ENCODE data around the gene ATP1A2. TPM values are rescaled to one million over a fixed set of nuclear protein-coding genes. Genes with fewer than 3 reads are reported as not detected.

Gene ATP1A2
- total and polyA plus RNA-seq, 4 donors, result 281 to 2,060 (median 566) TPM

GRCh38 chr1:160167580-160167979 lies 52.0 kb downstream of the ATP1A2 start:
- 100% methylated on average over 2 of the region's 6 CpGs for WGBS (ENCODE audit: insufficient coverage)
- no peak overlapping the region for H3K27ac ChIP-seq (ENCODE audit: low read depth, low read length)
- no peaks in the 10 kb centered on the region for H3K36me3 ChIP-seq (ENCODE audit: control insufficient read depth, insufficient read depth, low read length)
- no peak for DNase-seq (ENCODE audit: low read depth in 4 of 6, low spot score in 6 of 6)
- no peaks in the 10 kb centered on the region for H3K27me3 ChIP-seq (ENCODE audit: control insufficient read depth, insufficient read depth, low read length)
- H3K4me1 ChIP-seq (ENCODE audit: control insufficient read depth, insufficient read depth, low read length), result peaks cover 16% of the 10 kb centered on the region
- no peaks in the 10 kb centered on the region for H3K9me3 ChIP-seq (ENCODE audit: control insufficient read depth, insufficient read depth, low read length)
- no peak overlapping the region for H3K4me3 ChIP-seq (ENCODE audit: low read depth, low read length)

- no peak overlapping the region for H3K4me3 ChIP-seq (ENCODE audit: low read depth, low read length)
- peaks cover 16% of the 10 kb centered on the region for H3K4me1 ChIP-seq (ENCODE audit: control insufficient read depth, insufficient read depth, low read length)
- H3K27ac ChIP-seq (ENCODE audit: low read depth, low read length), result no peak overlapping the region
- 60% methylated on average over 1 of the region's 5 CpGs for WGBS (ENCODE audit: insufficient coverage)
- DNase-seq (ENCODE audit: low read depth in 4 of 6, low spot score in 6 of 6), result peak in 1 of 6 donors; percentile 48
- no peaks in the 10 kb centered on the region for H3K27me3 ChIP-seq (ENCODE audit: control insufficient read depth, insufficient read depth, low read length)
- H3K9me3 ChIP-seq (ENCODE audit: control insufficient read depth, insufficient read depth, low read length), result no peaks in the 10 kb centered on the region
- H3K36me3 ChIP-seq (ENCODE audit: control insufficient read depth, insufficient read depth, low read length), result no peaks in the 10 kb centered on the region
These were observed 52.5 kb downstream of the ATP1A2 start for GRCh38 chr1:160168016-160168415.

- DNase-seq (ENCODE audit: low read depth in 4 of 6, low spot score in 6 of 6), result peak in 2 of 6 donors; percentile 43 to 44
- no peaks in the 10 kb centered on the region for H3K9me3 ChIP-seq (ENCODE audit: control insufficient read depth, insufficient read depth, low read length)
- H3K36me3 ChIP-seq (ENCODE audit: control insufficient read depth, insufficient read depth, low read length), result no peaks in the 10 kb centered on the region
- peak overlapping the region; percentile 0 for H3K27ac ChIP-seq (ENCODE audit: low read depth, low read length)
- H3K4me3 ChIP-seq (ENCODE audit: low read depth, low read length), result no peak overlapping the region
- peaks cover 16% of the 10 kb centered on the region for H3K4me1 ChIP-seq (ENCODE audit: control insufficient read depth, insufficient read depth, low read length)
- no peaks in the 10 kb centered on the region for H3K27me3 ChIP-seq (ENCODE audit: control insufficient read depth, insufficient read depth, low read length)
- 55% methylated on average over 7 of the region's 13 CpGs for WGBS (ENCODE audit: insufficient coverage)
These were observed 53.2 kb downstream of the ATP1A2 start for GRCh38 chr1:160168609-160169369.

GRCh38 chr1:160169553-160170399 lies 54.2 kb downstream of the ATP1A2 start:
- peaks cover 16% of the 10 kb centered on the region for H3K4me1 ChIP-seq (ENCODE audit: control insufficient read depth, insufficient read depth, low read length)
- no peaks in the 10 kb centered on the region for H3K36me3 ChIP-seq (ENCODE audit: control insufficient read depth, insufficient read depth, low read length)
- no peaks in the 10 kb centered on the region for H3K27me3 ChIP-seq (ENCODE audit: control insufficient read depth, insufficient read depth, low read length)
- peak in 2 of 6 donors; percentile 75 to 77 for DNase-seq (ENCODE audit: low read depth in 4 of 6, low spot score in 6 of 6)
- peak overlapping the region; percentile 0 for H3K27ac ChIP-seq (ENCODE audit: low read depth, low read length)
- H3K4me3 ChIP-seq (ENCODE audit: low read depth, low read length), result no peak overlapping the region
- 34% methylated on average over 14 of the region's 15 CpGs for WGBS (ENCODE audit: insufficient coverage)
- H3K9me3 ChIP-seq (ENCODE audit: control insufficient read depth, insufficient read depth, low read length), result no peaks in the 10 kb centered on the region

- no peaks in the 10 kb centered on the region for H3K9me3 ChIP-seq (ENCODE audit: control insufficient read depth, insufficient read depth, low read length)
- no peaks in the 10 kb centered on the region for H3K36me3 ChIP-seq (ENCODE audit: control insufficient read depth, insufficient read depth, low read length)
- H3K4me3 ChIP-seq (ENCODE audit: low read depth, low read length), result no peak overlapping the region
- no peak for DNase-seq (ENCODE audit: low read depth in 4 of 6, low spot score in 6 of 6)
- no peak overlapping the region for H3K27ac ChIP-seq (ENCODE audit: low read depth, low read length)
- peaks cover 16% of the 10 kb centered on the region for H3K4me1 ChIP-seq (ENCODE audit: control insufficient read depth, insufficient read depth, low read length)
- H3K27me3 ChIP-seq (ENCODE audit: control insufficient read depth, insufficient read depth, low read length), result no peaks in the 10 kb centered on the region
- WGBS (ENCODE audit: insufficient coverage), result 73% methylated on average over 2 of the region's 4 CpGs
These were observed 55.8 kb downstream of the ATP1A2 start for GRCh38 chr1:160171354-160171753.

DNA sequence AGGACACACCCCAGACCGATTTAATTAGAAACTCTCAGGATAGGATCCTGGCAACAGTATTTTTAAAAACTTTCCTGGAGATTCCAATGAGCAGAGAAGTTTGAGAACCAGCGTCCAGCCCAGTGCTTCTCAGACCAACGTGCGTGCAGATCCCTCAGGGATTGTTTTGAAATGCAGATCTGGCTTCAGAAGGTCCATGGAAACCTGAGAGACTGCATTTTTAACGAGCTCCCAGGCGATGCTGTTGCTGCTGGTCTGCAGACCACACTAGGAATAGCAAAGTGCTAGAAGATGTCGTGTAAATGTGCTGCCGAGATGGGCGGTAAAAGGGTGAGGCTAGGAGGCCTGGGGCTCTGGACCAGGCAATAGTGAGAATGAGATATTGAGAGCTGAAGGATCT lies 56.4 kb downstream of the ATP1A2 start:
- Histone ChIP-seq H3K36me3 (ENCODE audit: control insufficient read depth, insufficient read depth, low read length) (no peaks in the 10 kb centered on the region), H3K9me3 (ENCODE audit: control insufficient read depth, insufficient read depth, low read length) (no peaks in the 10 kb centered on the region), H3K27me3 (ENCODE audit: control insufficient read depth, insufficient read depth, low read length) (no peaks in the 10 kb centered on the region), H3K27ac (ENCODE audit: low read depth, low read length) (no peak overlapping the region), H3K4me3 (ENCODE audit: low read depth, low read length) (no peak overlapping the region), H3K4me1 (ENCODE audit: control insufficient read depth, insufficient read depth, low read length) (peaks cover 16% of the 10 kb centered on the region)
- WGBS (ENCODE audit: insufficient coverage), result 24% methylated on average over 9 of the region's 9 CpGs
- DNase-seq (ENCODE audit: low read depth in 4 of 6, low spot score in 6 of 6), result peak in 2 of 6 donors; percentile 24 to 32

DNA sequence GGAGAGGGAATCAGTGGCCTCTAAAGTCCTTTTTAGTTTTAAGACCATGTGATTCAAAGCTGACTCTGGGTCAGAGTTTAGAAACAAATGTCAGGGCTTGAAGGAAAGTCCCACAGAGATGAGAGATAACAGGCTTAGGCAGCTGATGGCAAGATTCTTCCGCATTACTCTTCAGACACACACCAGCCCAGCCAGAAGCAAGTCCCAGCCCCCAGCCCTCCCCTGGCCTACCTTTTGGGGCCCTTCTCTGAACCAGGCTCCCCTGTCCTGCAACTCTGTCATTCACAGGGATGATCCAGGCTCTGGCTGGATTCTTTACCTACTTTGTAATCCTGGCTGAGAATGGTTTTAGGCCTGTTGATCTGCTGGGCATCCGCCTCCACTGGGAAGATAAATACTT lies 61.7 kb downstream of the ATP1A2 start:
- 85% methylated on average over 2 of the region's 2 CpGs for WGBS (ENCODE audit: insufficient coverage)
- H3K4me1 ChIP-seq (ENCODE audit: control insufficient read depth, insufficient read depth, low read length), result no peaks in the 10 kb centered on the region
- no peak overlapping the region for H3K27ac ChIP-seq (ENCODE audit: low read depth, low read length)
- H3K27me3 ChIP-seq (ENCODE audit: control insufficient read depth, insufficient read depth, low read length), result no peaks in the 10 kb centered on the region
- no peak overlapping the region for H3K4me3 ChIP-seq (ENCODE audit: low read depth, low read length)
- no peak for DNase-seq (ENCODE audit: low read depth in 4 of 6, low spot score in 6 of 6)
- no peaks in the 10 kb centered on the region for H3K9me3 ChIP-seq (ENCODE audit: control insufficient read depth, insufficient read depth, low read length)
- no peaks in the 10 kb centered on the region for H3K36me3 ChIP-seq (ENCODE audit: control insufficient read depth, insufficient read depth, low read length)

DNA sequence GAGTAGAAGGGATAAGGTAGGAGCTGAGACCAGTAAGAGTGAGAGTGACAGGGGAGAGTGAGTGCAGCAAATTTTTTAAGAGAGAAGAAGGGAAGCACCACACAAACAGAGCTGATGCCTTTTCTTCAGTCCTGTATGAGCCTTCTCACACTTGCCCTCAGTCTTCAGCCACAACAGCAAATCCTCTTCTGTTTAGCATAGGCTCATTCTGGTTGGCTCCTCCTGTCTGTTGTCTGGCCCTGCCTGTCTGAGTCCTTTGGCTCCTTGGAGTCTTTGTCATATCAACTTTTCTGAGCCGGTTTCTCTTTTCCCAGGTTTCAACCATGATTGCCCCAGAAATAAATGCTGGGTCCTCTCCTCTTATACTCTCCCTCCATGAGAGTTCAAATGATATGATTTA lies 62.1 kb downstream of the ATP1A2 start:
- Histone ChIP-seq H3K36me3 (ENCODE audit: control insufficient read depth, insufficient read depth, low read length) (no peaks in the 10 kb centered on the region), H3K4me1 (ENCODE audit: control insufficient read depth, insufficient read depth, low read length) (no peaks in the 10 kb centered on the region), H3K27me3 (ENCODE audit: control insufficient read depth, insufficient read depth, low read length) (no peaks in the 10 kb centered on the region), H3K27ac (ENCODE audit: low read depth, low read length) (no peak overlapping the region), H3K4me3 (ENCODE audit: low read depth, low read length) (no peak overlapping the region), H3K9me3 (ENCODE audit: control insufficient read depth, insufficient read depth, low read length) (no peaks in the 10 kb centered on the region)
- 80% methylated on average over 1 of the region's 1 CpG for WGBS (ENCODE audit: insufficient coverage)
- DNase-seq (ENCODE audit: low read depth in 4 of 6, low spot score in 6 of 6), result no peak

- H3K4me1 ChIP-seq (ENCODE audit: control insufficient read depth, insufficient read depth, low read length), result no peaks in the 10 kb centered on the region
- H3K36me3 ChIP-seq (ENCODE audit: control insufficient read depth, insufficient read depth, low read length), result no peaks in the 10 kb centered on the region
- no peak overlapping the region for H3K4me3 ChIP-seq (ENCODE audit: low read depth, low read length)
- no peak for DNase-seq (ENCODE audit: low read depth in 4 of 6, low spot score in 6 of 6)
- WGBS (ENCODE audit: insufficient coverage), result 83% methylated on average over 1 of the region's 2 CpGs
- H3K27ac ChIP-seq (ENCODE audit: low read depth, low read length), result no peak overlapping the region
- H3K27me3 ChIP-seq (ENCODE audit: control insufficient read depth, insufficient read depth, low read length), result no peaks in the 10 kb centered on the region
- no peaks in the 10 kb centered on the region for H3K9me3 ChIP-seq (ENCODE audit: control insufficient read depth, insufficient read depth, low read length)
These were observed 63.2 kb downstream of the ATP1A2 start for GRCh38 chr1:160178731-160179130.
